AG10803 (cell line): ENCODE data around the gene MTMR11.
A peak's percentile ranks its signal among the peaks of the same experiment; 100 is the strongest.

Experiments used
- DNase-seq: peaks from one replicate; pipeline ENCODE4 v3.0.0; 2010; ENCODE audit warnings: low read depth
- H3K4me3 ChIP-seq: 2 replicates; pipeline ENCODE4 v1.5.1; 2011; ENCODE audit warnings: mild to moderate bottlenecking, low read length, control low read depth
- TF ChIP-seq, protein P1 (sequence below): conservative IDR thresholded peaks from 2 replicates; pipeline ENCODE4 v1.5.1; 2011; ENCODE audit warnings: mild to moderate bottlenecking, low read length, control low read depth, inconsistent platforms

Gene MTMR11, protein sequence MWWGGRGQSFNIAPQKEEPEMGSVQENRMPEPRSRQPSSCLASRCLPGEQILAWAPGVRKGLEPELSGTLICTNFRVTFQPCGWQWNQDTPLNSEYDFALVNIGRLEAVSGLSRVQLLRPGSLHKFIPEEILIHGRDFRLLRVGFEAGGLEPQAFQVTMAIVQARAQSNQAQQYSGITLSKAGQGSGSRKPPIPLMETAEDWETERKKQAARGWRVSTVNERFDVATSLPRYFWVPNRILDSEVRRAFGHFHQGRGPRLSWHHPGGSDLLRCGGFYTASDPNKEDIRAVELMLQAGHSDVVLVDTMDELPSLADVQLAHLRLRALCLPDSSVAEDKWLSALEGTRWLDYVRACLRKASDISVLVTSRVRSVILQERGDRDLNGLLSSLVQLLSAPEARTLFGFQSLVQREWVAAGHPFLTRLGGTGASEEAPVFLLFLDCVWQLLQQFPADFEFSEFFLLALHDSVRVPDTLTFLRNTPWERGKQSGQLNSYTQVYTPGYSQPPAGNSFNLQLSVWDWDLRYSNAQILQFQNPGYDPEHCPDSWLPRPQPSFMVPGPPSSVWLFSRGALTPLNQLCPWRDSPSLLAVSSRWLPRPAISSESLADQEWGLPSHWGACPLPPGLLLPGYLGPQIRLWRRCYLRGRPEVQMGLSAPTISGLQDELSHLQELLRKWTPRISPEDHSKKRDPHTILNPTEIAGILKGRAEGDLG

DNA sequence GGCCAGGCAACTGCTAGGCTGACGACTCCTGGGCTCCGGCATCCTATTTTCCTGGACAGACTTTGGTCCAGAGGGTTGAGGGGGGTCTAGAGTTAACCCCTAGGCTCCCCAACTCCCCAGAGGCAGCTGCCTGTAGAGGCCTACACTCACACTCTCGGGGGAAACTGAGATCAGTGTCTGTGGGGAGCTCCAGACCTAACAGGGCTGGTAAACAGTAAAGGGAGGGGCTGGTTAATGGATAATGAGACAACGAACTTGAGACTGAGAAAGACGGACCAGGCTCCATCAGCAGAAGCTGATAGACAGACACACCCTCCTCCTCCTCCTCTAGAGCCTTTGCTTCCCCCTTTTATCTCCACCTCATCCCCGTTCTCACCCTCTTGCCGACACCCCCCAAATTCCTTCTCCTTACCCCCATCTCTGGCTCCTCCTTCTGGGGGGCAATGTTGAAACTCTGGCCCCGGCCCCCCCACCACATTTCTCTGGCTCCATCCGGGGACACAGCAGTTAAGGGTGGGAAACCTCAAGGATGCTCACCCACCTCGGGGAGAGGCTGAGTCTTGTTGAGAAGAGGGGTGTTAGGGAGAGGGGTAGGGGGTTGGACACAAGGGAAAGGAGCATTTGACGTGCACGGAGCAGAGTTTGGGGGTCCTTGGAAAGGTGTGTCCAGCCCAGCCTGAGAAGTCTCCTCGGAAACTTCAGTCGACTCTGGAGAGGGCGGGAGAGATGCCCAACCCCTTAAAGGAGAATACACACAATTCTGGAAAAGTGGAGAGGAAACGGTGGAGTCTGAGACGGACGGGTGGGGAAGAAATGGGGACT, at the start of gene MTMR11:
TSS of gene MTMR11 (minus strand) at position 710 of the 822 bp plus-strand sequence. CDS start at position 478, 232 bp downstream.
- H3K4me3 ChIP-seq: peak within 1 kb of the TSS; percentile 90
- DNase-seq: no peak
- TF ChIP-seq, protein P1, sequence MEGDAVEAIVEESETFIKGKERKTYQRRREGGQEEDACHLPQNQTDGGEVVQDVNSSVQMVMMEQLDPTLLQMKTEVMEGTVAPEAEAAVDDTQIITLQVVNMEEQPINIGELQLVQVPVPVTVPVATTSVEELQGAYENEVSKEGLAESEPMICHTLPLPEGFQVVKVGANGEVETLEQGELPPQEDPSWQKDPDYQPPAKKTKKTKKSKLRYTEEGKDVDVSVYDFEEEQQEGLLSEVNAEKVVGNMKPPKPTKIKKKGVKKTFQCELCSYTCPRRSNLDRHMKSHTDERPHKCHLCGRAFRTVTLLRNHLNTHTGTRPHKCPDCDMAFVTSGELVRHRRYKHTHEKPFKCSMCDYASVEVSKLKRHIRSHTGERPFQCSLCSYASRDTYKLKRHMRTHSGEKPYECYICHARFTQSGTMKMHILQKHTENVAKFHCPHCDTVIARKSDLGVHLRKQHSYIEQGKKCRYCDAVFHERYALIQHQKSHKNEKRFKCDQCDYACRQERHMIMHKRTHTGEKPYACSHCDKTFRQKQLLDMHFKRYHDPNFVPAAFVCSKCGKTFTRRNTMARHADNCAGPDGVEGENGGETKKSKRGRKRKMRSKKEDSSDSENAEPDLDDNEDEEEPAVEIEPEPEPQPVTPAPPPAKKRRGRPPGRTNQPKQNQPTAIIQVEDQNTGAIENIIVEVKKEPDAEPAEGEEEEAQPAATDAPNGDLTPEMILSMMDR: no peak

DNA sequence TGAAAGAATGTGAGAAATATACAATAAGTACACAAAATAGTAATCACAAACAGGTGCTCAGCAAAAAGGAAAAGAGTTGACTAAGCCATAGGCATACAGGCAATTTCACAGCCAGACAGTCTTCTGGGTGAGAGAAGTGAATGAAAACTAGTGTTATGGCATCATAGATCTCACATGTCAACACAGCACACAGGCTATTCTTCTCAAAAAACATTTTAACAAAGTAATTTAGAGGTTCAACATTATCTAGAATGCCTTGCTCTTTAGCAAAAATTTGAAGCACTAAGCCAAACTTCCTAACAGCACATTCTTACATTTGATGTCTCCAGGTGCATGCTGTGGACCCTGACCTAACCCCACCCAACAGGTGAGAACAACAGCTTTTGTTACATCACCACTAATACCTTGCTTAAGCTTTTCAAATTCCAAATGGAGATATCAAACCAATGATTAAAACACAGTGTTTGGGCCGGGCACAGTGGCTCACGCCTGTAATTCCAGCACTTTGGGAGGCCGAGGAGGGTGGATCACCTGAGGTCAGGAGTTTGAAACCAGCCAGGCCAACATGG, 43.4 kb upstream of the MTMR11 start:
- no peak overlapping the region for H3K4me3 ChIP-seq
- DNase-seq: no peak
- TF ChIP-seq, protein P1: no peak

DNA sequence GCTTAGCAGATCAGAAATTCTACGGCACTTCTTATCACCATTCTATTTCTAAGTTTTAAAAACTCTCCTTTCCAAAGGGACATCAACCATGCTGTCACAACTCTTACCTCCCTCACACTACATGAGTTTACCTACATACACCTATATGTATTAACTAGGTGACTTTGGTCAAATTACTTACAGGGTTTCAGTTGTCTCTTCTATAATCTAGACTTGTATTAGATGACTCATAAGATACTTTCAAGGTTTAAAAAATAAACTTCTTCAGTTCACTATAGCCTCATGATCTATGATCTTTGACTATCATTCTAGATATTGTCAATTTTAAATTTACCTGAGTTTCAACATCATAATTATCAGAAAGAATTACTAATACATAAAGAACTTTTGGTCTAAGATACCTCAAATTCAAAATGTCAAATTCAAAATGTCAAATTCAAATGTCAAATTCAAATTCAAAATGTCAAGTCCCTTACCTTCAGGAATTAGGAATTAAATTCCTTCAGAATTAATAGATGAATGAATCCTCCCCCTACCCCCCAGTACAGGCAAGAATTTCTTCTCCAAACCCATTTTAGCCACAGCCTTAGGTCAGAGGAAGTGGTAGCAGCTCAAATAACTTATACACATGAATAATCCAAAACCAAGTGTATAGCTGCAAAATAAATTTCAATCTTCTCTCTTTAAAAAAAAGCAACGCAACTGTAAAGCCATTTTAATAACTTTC, 42.7 kb upstream of the MTMR11 start:
- TF ChIP-seq, protein P1: no peak
- DNase-seq: no peak
- no peak overlapping the region for H3K4me3 ChIP-seq

DNA sequence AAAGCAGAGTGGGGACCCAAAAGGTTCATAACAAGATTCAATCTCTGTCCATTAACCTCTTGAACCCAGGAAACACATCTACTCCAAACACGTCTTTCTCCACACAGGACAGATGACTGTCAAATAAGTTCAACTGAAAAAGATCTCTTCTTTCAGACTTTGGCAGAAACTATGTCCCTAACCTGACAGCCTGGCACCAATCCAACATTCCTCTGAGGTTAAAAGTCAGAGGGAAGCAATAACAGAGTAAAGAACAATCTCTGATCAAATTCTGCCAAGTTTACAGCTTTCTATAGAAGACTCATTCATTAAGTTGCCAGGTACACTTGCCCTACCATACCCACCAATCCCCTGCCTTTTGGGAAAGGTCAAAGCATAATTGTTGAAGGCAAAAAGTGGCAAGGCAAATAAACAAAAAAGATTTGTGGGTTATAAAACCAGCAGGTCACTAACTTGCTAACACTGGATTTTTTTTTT, 41.9 kb upstream of the MTMR11 start:
- DNase-seq: no peak
- TF ChIP-seq, protein P1: no peak
- no peak overlapping the region for H3K4me3 ChIP-seq

DNA sequence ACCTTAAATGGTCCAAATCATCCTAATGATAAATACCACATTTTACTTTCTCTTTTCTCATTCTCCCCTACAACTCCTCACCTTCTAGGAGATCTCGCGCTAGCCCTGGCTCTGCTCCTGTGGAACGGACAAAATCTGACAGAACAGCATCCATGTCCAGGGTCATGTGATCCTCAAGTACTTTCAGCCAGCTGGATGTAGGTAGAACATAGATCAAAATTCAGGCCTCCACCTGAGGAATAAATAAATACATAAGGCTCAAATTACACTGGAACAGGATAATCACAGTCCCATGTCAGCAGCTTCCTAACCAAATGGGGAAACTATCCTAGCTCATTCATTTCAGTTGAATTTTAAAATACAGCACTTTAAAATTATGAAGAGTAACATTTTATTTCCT, 40.7 kb upstream of the MTMR11 start:
- no peak overlapping the region for H3K4me3 ChIP-seq
- TF ChIP-seq, protein P1: no peak
- no peak for DNase-seq

DNA sequence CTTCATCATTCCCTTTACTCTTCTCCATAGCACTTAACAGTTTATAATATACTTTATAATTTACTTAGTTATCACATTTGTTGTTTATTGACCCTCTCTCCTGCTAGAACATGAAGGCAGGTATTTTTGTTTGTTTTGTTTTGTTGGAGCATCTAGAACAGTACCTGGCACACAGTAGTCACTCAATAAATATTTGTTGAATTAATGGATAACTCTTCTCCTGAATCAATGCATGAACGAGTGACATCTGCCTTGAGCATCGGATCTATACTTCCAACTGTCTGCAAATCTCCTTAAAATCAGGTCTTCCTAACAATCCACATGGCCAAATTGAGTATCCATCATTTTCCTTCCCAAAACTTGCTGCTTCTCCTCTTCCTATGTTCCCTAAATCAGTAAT, 35.9 kb upstream of the MTMR11 start:
- TF ChIP-seq, protein P1: no peak
- H3K4me3 ChIP-seq: no peak overlapping the region

More for the DNA sequence above, 35.9 kb upstream of the MTMR11 start:
- DNase-seq: no peak
